GM13976 (cell line): Measurements from ENCODE around the gene ERGIC1.

Source experiments
- DNase-seq: peaks from one replicate; pipeline ENCODE4 v3.0.0; 2012; ENCODE audit warnings: low spot score
- CTCF ChIP-seq: IDR thresholded peaks from 2 replicates; pipeline ENCODE4 v1.5.1; 2012; ENCODE audit warnings: borderline replicate concordance, mild to moderate bottlenecking; ENCODE audit not compliant: insufficient read depth; ENCODE audit errors: extremely low read depth, missing control alignments, control extremely low read depth
- in situ Hi-C: fragments of 300-500 bp; cut with MboI; formaldehyde crosslinking; loops from one replicate; pipeline ENCODE4 v1.12.0; 2022; ENCODE audit warnings: low sequenced_read_pairs, mixed read lengths, inconsistent platforms; ENCODE audit not compliant: unreplicated experiment

Gene ERGIC1

GRCh38 chr5:172818081-172818480 lies 16.0 kb upstream of the ERGIC1 start:
- in situ Hi-C loops, result no loop called here
- no peak for DNase-seq
- TF ChIP-seq CTCF, result no peak

- no peak for DNase-seq
- TF ChIP-seq CTCF, result no peak
- in situ Hi-C loops, result no loop called here
Measured at GRCh38 chr5:172819569-172819968, 14.5 kb upstream of the ERGIC1 start.

- TF ChIP-seq CTCF, result no peak
- in situ Hi-C loops, result no loop called here
- no peak for DNase-seq
Measured at GRCh38 chr5:172820046-172820767, 13.8 kb upstream of the ERGIC1 start.

GRCh38 chr5:172821340-172821985 lies 12.6 kb upstream of the ERGIC1 start:
- in situ Hi-C loops, result no loop called here
- no peak for TF ChIP-seq CTCF
- DNase-seq, result no peak

GRCh38 chr5:172823840-172824362 lies 10.2 kb upstream of the ERGIC1 start:
- TF ChIP-seq CTCF, result no peak
- no peak for DNase-seq
- in situ Hi-C loops, result no loop called here

GRCh38 chr5:172825610-172826204 lies 8.3 kb upstream of the ERGIC1 start:
- TF ChIP-seq CTCF, result no peak
- in situ Hi-C loops, result no loop called here
- DNase-seq, result no peak
